Measurements from ENCODE around the gene ACYP2.

- TF ChIP-seq, protein P1, sequence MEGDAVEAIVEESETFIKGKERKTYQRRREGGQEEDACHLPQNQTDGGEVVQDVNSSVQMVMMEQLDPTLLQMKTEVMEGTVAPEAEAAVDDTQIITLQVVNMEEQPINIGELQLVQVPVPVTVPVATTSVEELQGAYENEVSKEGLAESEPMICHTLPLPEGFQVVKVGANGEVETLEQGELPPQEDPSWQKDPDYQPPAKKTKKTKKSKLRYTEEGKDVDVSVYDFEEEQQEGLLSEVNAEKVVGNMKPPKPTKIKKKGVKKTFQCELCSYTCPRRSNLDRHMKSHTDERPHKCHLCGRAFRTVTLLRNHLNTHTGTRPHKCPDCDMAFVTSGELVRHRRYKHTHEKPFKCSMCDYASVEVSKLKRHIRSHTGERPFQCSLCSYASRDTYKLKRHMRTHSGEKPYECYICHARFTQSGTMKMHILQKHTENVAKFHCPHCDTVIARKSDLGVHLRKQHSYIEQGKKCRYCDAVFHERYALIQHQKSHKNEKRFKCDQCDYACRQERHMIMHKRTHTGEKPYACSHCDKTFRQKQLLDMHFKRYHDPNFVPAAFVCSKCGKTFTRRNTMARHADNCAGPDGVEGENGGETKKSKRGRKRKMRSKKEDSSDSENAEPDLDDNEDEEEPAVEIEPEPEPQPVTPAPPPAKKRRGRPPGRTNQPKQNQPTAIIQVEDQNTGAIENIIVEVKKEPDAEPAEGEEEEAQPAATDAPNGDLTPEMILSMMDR (IDR thresholded peaks at IDR 0.05), result peak in 1 of 4 experiments; percentile 9
- no peak for TF ChIP-seq POLR2A (IDR thresholded peaks at IDR 0.05)
Measured at GRCh38 chr2:54161660-54162424, 46.4 kb downstream of the ACYP2 start.
